CD4-positive, alpha-beta T cell (primary cell): ENCODE measurements around the gene DUSP10. TPM values are rescaled to one million over a fixed set of nuclear protein-coding genes. Genes with fewer than 3 reads are reported as not detected.

Experiments
- ATAC-seq: fragments of 200-7000 bp; cut with Tn5 transposase; one replicate; pipeline ENCODE4 v1.10.0; 2022; ENCODE audit warnings: mild to moderate bottlenecking; ENCODE audit not compliant: poor library complexity
- CTCF ChIA-PET: fragments of 350-600 bp; sonication (Branson Sonifier 250); formaldehyde crosslinking; loops from one replicate; lab custom pipeline; 2021; ENCODE audit warnings: antibody characterized with exemption, inconsistent platforms; lab: Charles Lee
- POLR2A ChIA-PET: fragments of 350-600 bp; sonication (Branson Sonifier 250); formaldehyde crosslinking; loops from one replicate; lab custom pipeline; 2021; ENCODE audit warnings: antibody characterized with exemption, inconsistent platforms; lab: Charles Lee
- DNase-seq, 14 experiments: peaks; one replicate each; pipeline ENCODE4 v3.0.0-alpha.2; 2013 to 2020; ENCODE audit warnings: mixed read lengths in 2 of 14
- H3K27ac ChIP-seq, 2 donors: one replicate each; pipeline versions ENCODE4 v1.5.1 to v1.7.0; 2013; ENCODE audit warnings: low read length in 2 of 2, low read depth in 1 of 2, mild to moderate bottlenecking in 1 of 2
- H3K27me3 ChIP-seq, 2 experiments: 1 replicate in 1 of 2; 2 replicates in 1 of 2; pipeline versions ENCODE4 v1.6.1 to v1.7.0; 2013; ENCODE audit warnings: low read length in 2 of 2, control low read depth in 1 of 2, mild to moderate bottlenecking in 1 of 2, moderate library complexity in 1 of 2; ENCODE audit not compliant: insufficient read depth in 2 of 2, control insufficient read depth in 1 of 2
- H3K36me3 ChIP-seq: one replicate; pipeline ENCODE4 v1.6.1; 2013; ENCODE audit warnings: low read length, control low read depth; ENCODE audit not compliant: insufficient read depth
- H3K4me1 ChIP-seq: one replicate; pipeline ENCODE4 v1.6.1; 2013; ENCODE audit warnings: low read length, control low read depth; ENCODE audit not compliant: insufficient read depth
- H3K4me3 ChIP-seq: one replicate; pipeline ENCODE4 v1.5.1; 2013; ENCODE audit warnings: mild to moderate bottlenecking, low read length, moderate library complexity
- H3K9me3 ChIP-seq, 2 experiments: 1 replicate in 1 of 2; 2 replicates in 1 of 2; pipeline versions ENCODE4 v1.6.1 to v1.7.0; 2013; ENCODE audit warnings: low read length in 2 of 2, mild to moderate bottlenecking in 2 of 2, control low read depth in 1 of 2, moderate library complexity in 1 of 2; ENCODE audit not compliant: control insufficient read depth in 1 of 2, insufficient read depth in 1 of 2
- H3K27ac Mint-ChIP-seq: one replicate; pipeline ENCODE4 v1.8.0; 2020; ENCODE audit warnings: mixed read lengths
- H3K27me3 Mint-ChIP-seq: one replicate; pipeline ENCODE4 v1.8.0; 2021; ENCODE audit warnings: mixed read lengths
- H3K36me3 Mint-ChIP-seq: one replicate; pipeline ENCODE4 v1.8.0; 2021; ENCODE audit warnings: low read depth, mixed read lengths
- H3K4me1 Mint-ChIP-seq: one replicate; pipeline ENCODE4 v1.8.0; 2021; ENCODE audit warnings: low read depth, mixed read lengths
- H3K4me3 Mint-ChIP-seq: one replicate; pipeline ENCODE4 v1.8.0; 2020; ENCODE audit warnings: mild to moderate bottlenecking, mixed read lengths
- H3K9me3 Mint-ChIP-seq: one replicate; pipeline ENCODE4 v1.8.0; 2020; ENCODE audit warnings: mixed read lengths
- intact Hi-C, 2 experiments: fragments of 100-400 bp; cut with DNase I in 1 of 2; cut with micrococcal nuclease in 1 of 2; formaldehyde crosslinking; loops; one replicate each; pipeline versions ENCODE4 v1.15.1 to v1.9.0; 2023 to 2025; cut with DNase I, micrococcal nuclease
- total RNA-seq, 174 experiments: library from RNA in 2 of 174; stranded (reverse) in 2 of 174; gene quantifications; one replicate each; pipeline ENCODE4 v1.2.3 and lab custom pipeline; 2021 to 2026
- TF ChIP-seq, protein P1 (sequence below): fragments of 200-600 bp; IDR thresholded peaks from one replicate; pipeline ENCODE4 v1.8.0; 2022; ENCODE audit warnings: antibody characterized with exemption, mild to moderate bottlenecking

The DUSP10 gene
- total RNA-seq, 2 experiments from 2014 or later, result 66.9 to 70.9 TPM

DNA sequence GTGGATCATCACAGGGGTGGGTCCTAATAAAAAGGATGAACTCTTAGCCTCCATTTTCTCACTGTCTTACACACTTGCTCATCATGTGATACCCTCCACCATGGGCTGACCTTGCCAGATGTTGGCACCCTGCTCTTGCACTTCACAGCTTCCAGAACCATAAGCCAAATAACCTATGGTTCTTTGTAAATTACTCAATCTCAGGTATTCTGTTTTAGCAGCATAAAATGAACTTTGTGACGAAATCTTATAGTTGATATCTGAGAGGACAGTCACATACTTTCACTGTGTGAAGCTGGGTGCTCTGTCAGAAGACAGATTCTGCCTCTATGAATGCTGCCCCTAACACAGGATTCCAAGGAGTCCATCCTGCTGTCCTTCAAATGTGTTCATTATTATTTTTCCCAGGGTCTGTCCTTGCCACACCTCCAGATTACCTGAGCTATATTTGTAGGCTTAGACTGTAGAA lies 13.8 kb downstream of the DUSP10 start:
- Histone ChIP-seq H3K4me3 (no peak overlapping the region), H3K4me1 (peaks cover 20% of the 10 kb centered on the region), H3K9me3 (peaks cover 0 to 9% of the 10 kb centered on the region in 2 experiments), H3K36me3 (no peaks in the 10 kb centered on the region), H3K27me3 (no peaks in the 10 kb centered on the region), H3K27ac (peak overlapping the region in 1 of 2 donors; percentile 3)
- peaks cover 71% of the 10 kb centered on the region for H3K4me1 Mint-ChIP-seq
- H3K27me3 Mint-ChIP-seq, result no peaks in the 10 kb centered on the region
- peaks cover 10% of the 10 kb centered on the region for H3K36me3 Mint-ChIP-seq
- H3K27ac Mint-ChIP-seq, result peak overlapping the region; percentile 50
- ChIA-PET POLR2A (interaction anchor here (1.0 to 6.7 kb wide), 2 partner anchors 14 to 725 kb away, joined by 3 to 103 read pairs; partner anchors contain the start of gene DUSP10), CTCF (interaction anchor here (1.4 kb wide), 1 partner anchor 13 kb away, joined by 4 read pairs; no protein-coding TSS in a partner anchor)
- ATAC-seq (no peak), DNase-seq (no peak)
- intact Hi-C loops, result no loop called here
- TF ChIP-seq, protein P1, sequence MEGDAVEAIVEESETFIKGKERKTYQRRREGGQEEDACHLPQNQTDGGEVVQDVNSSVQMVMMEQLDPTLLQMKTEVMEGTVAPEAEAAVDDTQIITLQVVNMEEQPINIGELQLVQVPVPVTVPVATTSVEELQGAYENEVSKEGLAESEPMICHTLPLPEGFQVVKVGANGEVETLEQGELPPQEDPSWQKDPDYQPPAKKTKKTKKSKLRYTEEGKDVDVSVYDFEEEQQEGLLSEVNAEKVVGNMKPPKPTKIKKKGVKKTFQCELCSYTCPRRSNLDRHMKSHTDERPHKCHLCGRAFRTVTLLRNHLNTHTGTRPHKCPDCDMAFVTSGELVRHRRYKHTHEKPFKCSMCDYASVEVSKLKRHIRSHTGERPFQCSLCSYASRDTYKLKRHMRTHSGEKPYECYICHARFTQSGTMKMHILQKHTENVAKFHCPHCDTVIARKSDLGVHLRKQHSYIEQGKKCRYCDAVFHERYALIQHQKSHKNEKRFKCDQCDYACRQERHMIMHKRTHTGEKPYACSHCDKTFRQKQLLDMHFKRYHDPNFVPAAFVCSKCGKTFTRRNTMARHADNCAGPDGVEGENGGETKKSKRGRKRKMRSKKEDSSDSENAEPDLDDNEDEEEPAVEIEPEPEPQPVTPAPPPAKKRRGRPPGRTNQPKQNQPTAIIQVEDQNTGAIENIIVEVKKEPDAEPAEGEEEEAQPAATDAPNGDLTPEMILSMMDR, result no peak
- H3K9me3 Mint-ChIP-seq, result peaks cover 4% of the 10 kb centered on the region
- peak overlapping the region; percentile 8 for H3K4me3 Mint-ChIP-seq

GRCh38 chr1:221727146-221728036 lies 14.5 kb downstream of the DUSP10 start:
- ChIA-PET POLR2A (interaction anchor here (6.7 kb wide), 1 partner anchor 14 kb away, joined by 103 read pairs; the partner anchor contains the start of gene DUSP10), CTCF (interaction anchor here (1.4 kb wide), 1 partner anchor 12 kb away, joined by 4 read pairs; no protein-coding TSS in a partner anchor)
- TF ChIP-seq, protein P1, result no peak
- Mint-ChIP-seq H3K36me3 (peaks cover 17% of the 10 kb centered on the region), H3K27ac (peak overlapping the region; percentile 50), H3K9me3 (peaks cover 4% of the 10 kb centered on the region), H3K27me3 (no peaks in the 10 kb centered on the region), H3K4me3 (peak overlapping the region; percentile 3), H3K4me1 (peaks cover 71% of the 10 kb centered on the region)
- peak in 1 of 14 experiments; percentile 45 for DNase-seq
- H3K27me3 ChIP-seq, result no peaks in the 10 kb centered on the region
- H3K27ac ChIP-seq, result peak overlapping the region in 1 of 2 donors; percentile 3
- intact Hi-C loops, result loop anchor here in 1 of 2 experiments (2.0 kb wide), 1 partner anchor 15 kb away; the partner anchor contains the start of gene DUSP10
- peaks cover 20% of the 10 kb centered on the region for H3K4me1 ChIP-seq
- no peak overlapping the region for H3K4me3 ChIP-seq
- ATAC-seq, result no peak
- no peaks in the 10 kb centered on the region for H3K36me3 ChIP-seq
- H3K9me3 ChIP-seq, result peaks cover 0 to 9% of the 10 kb centered on the region in 2 experiments
